Calu3 (cell line): Measurements from ENCODE around the gene LRP5. TPM values are rescaled to one million over a fixed set of nuclear protein-coding genes. Genes with fewer than 3 reads are reported as not detected.
"Not testable (repeated sequence)": the region's sequence is repeated elsewhere in the genome, so short reads cannot be mapped to it uniquely, and the experiment has no call there.

ENCODE experiments used
- BruUV-seq: library from RNA; stranded (reverse); fragments of 400-500 nt; replicated peaks from 2 replicates; lab custom pipeline; 2021; lab: Mats Ljungman, UMichigan
- CTCF ChIA-PET: fragments of 300-600 bp; sonication (Branson Sonifier 250); formaldehyde crosslinking; loops from one replicate; lab custom pipeline; 2022; ENCODE audit warnings: antibody characterized with exemption; lab: Charles Lee
- DNase-seq: peaks from one replicate; pipeline ENCODE4 v3.0.0; 2022
- H3K27ac Mint-ChIP-seq: one replicate; pipeline ENCODE4 v1.8.0; 2022; ENCODE audit warnings: mixed read lengths; ENCODE audit not compliant: unreplicated experiment
- H3K27me3 Mint-ChIP-seq: one replicate; pipeline ENCODE4 v1.8.0; 2022; ENCODE audit warnings: mixed read lengths; ENCODE audit not compliant: unreplicated experiment
- H3K36me3 Mint-ChIP-seq: one replicate; pipeline ENCODE4 v1.8.0; 2022; ENCODE audit warnings: mild to moderate bottlenecking, moderate library complexity, mixed read lengths; ENCODE audit not compliant: insufficient read depth, unreplicated experiment
- H3K4me1 Mint-ChIP-seq: one replicate; pipeline ENCODE4 v1.8.0; 2022; ENCODE audit warnings: mild to moderate bottlenecking, low read depth, mixed read lengths; ENCODE audit not compliant: unreplicated experiment
- H3K4me3 Mint-ChIP-seq: one replicate; pipeline ENCODE4 v1.8.0; 2022; ENCODE audit warnings: mild to moderate bottlenecking, low read depth, moderate library complexity, mixed read lengths; ENCODE audit not compliant: unreplicated experiment
- H3K9me3 Mint-ChIP-seq: one replicate; pipeline ENCODE4 v1.8.0; 2022; ENCODE audit warnings: low read depth, mixed read lengths; ENCODE audit not compliant: unreplicated experiment
- CTCF ChIP-seq: fragments of 200-600 bp; IDR thresholded peaks from one replicate; pipeline ENCODE4 v1.8.0; 2022; ENCODE audit warnings: antibody characterized with exemption; ENCODE audit not compliant: unreplicated experiment
- intact Hi-C: fragments of 100-400 bp; cut with micrococcal nuclease; formaldehyde crosslinking; loops from one replicate; pipeline ENCODE4 v1.10.0; 2022; ENCODE audit not compliant: unreplicated experiment
- total RNA-seq: library from RNA; stranded (reverse); gene quantifications from 2 replicates; pipeline ENCODE4 v1.2.3, GENCODE V29; 2022

The LRP5 gene
- total RNA-seq, 1 experiment from 2014 or later: 82.0 TPM

- no peaks in the 10 kb centered on the region for H3K9me3 Mint-ChIP-seq
- CTCF ChIA-PET: no interaction called here
- TF ChIP-seq CTCF: no peak
- no peak for DNase-seq
- H3K36me3 Mint-ChIP-seq: peaks cover 27% of the 10 kb centered on the region
- BruUV-seq: no TSS peak
- intact Hi-C loops: no loop called here
- no peaks in the 10 kb centered on the region for H3K4me1 Mint-ChIP-seq
- no peak overlapping the region for H3K4me3 Mint-ChIP-seq
- no peaks in the 10 kb centered on the region for H3K27me3 Mint-ChIP-seq
- no peak overlapping the region for H3K27ac Mint-ChIP-seq
Observed at GRCh38 chr11:68444566-68444965, 132.2 kb downstream of the LRP5 start.

- Mint-ChIP-seq H3K4me1 (no peaks in the 10 kb centered on the region), H3K27me3 (no peaks in the 10 kb centered on the region), H3K36me3 (peaks cover 21% of the 10 kb centered on the region), H3K4me3 (no peak overlapping the region), H3K9me3 (no peaks in the 10 kb centered on the region), H3K27ac (no peak overlapping the region)
- BruUV-seq: no TSS peak
- CTCF ChIA-PET: no interaction called here
- intact Hi-C loops: no loop called here
- no peak for DNase-seq
- no peak for TF ChIP-seq CTCF
Observed at GRCh38 chr11:68445531-68446035, 133.2 kb downstream of the LRP5 start.

DNA sequence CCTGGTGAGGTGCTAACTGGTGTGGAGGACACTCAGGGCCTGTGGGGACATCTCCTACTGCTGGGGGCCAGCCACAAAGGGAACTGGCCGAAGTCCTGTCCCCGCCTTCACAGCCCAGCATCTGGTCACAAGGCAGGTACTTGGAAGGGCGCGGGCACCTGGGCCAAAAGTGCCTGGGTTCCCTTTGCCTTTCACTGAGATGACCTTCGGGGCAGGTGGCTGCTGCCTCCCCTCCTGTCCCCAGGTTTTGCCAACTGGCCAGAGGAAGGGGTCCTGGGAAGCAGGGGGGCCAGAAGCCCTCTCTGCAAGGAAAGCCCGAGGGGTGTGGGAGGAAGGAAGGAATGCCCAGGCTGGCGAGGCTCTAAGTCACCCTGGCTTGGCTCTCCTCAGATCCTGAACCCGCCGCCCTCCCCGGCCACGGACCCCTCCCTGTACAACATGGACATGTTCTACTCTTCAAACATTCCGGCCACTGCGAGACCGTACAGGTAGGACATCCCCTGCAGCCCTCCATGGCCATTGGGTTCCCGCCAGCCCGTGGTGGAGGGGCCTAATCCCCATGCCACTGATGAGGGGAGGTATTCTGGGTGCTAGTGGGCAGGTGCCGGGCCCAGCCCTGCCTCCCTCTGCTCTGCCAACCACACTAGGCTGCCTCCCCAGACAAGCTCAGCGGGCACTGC lies 133.8 kb downstream of the LRP5 start:
- Mint-ChIP-seq H3K4me3 (no peak overlapping the region), H3K9me3 (no peaks in the 10 kb centered on the region), H3K36me3 (peaks cover 16% of the 10 kb centered on the region), H3K4me1 (no peaks in the 10 kb centered on the region), H3K27ac (no peak overlapping the region), H3K27me3 (no peaks in the 10 kb centered on the region)
- CTCF ChIA-PET: no interaction called here
- intact Hi-C loops: no loop called here
- TF ChIP-seq CTCF: no peak
- BruUV-seq: no TSS peak
- no peak for DNase-seq

- H3K4me1 Mint-ChIP-seq: no peaks in the 10 kb centered on the region
- BruUV-seq: no TSS peak
- CTCF ChIA-PET: no interaction called here
- H3K9me3 Mint-ChIP-seq: no peaks in the 10 kb centered on the region
- H3K27ac Mint-ChIP-seq: no peak overlapping the region
- H3K36me3 Mint-ChIP-seq: peaks cover 17% of the 10 kb centered on the region
- no peak overlapping the region for H3K4me3 Mint-ChIP-seq
- peak; percentile 87 for TF ChIP-seq CTCF
- no peaks in the 10 kb centered on the region for H3K27me3 Mint-ChIP-seq
- peak; percentile 86 for DNase-seq
- intact Hi-C loops: no loop called here
Observed at GRCh38 chr11:68447015-68447801, 134.8 kb downstream of the LRP5 start.

DNA sequence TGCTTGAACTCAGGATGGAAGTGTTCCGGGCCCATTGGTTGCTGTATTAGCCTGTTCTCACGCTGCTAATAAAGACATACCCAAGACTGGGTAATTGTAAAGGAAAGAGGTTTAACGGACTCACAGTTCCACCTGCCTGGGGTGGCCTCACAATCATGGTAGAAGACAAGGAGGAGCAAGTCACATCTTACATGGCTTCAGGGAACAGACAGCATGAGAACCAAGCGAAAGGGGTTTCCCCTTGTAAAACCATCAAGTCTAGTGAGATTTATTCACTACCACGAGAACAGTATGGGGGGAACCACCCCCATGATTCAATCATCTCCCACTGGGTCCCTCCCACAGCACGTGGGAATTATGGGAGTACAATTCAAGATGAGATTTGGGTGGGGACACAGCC lies 135.5 kb downstream of the LRP5 start:
- intact Hi-C loops, H3K27me3 Mint-ChIP-seq, H3K4me3 Mint-ChIP-seq, H3K4me1 Mint-ChIP-seq, H3K9me3 Mint-ChIP-seq, DNase-seq, BruUV-seq, H3K27ac Mint-ChIP-seq: not testable (repeated sequence)
- H3K36me3 Mint-ChIP-seq: peaks cover 17% of the 10 kb centered on the region
- CTCF ChIA-PET: interaction anchor here (1.0 kb wide), 1 partner anchor 12 kb away, joined by 3 read pairs; the partner anchor contains the start of gene PPP6R3
